ENCODE data around the gene DUSP28. TPM values are rescaled to one million over a fixed set of nuclear protein-coding genes. Genes with fewer than 3 reads are reported as not detected.

DUSP28 gene
- total and polyA plus RNA-seq, 2 of the 13 experiments (the other 11 are each of a cell fraction or from before 2014, with no cell fraction given): 5.2 to 8.6 TPM

GRCh38 chr2:240604291-240604938 lies 44.3 kb downstream of the DUSP28 start (continued):
- TF ChIP-seq ATF3 (CRISPR knock-in tag; IDR thresholded peaks at IDR 0.05): peak; percentile 25; the same call in 1 of the 2 replicates
- TF ChIP-seq SNRNP70 (IDR thresholded peaks at IDR 0.05; ENCODE audit: low read depth, low read length): no peak
- no peak for TF ChIP-seq ZFAT (CRISPR knock-in tag; conservative IDR thresholded peaks at IDR 0.05)
- no peak for TF ChIP-seq ZNF253 (CRISPR knock-in tag; IDR thresholded peaks at IDR 0.05; ENCODE audit: borderline replicate concordance)
- TF ChIP-seq ZNF619 (CRISPR knock-in tag; IDR thresholded peaks at IDR 0.05): peak; percentile 24; the same call in 1 of the 2 replicates
- peak; percentile 72; the same call in 1 of the 2 replicates for TF ChIP-seq TGIF2 (CRISPR knock-in tag; IDR thresholded peaks at IDR 0.05)
- TF ChIP-seq, protein P1, sequence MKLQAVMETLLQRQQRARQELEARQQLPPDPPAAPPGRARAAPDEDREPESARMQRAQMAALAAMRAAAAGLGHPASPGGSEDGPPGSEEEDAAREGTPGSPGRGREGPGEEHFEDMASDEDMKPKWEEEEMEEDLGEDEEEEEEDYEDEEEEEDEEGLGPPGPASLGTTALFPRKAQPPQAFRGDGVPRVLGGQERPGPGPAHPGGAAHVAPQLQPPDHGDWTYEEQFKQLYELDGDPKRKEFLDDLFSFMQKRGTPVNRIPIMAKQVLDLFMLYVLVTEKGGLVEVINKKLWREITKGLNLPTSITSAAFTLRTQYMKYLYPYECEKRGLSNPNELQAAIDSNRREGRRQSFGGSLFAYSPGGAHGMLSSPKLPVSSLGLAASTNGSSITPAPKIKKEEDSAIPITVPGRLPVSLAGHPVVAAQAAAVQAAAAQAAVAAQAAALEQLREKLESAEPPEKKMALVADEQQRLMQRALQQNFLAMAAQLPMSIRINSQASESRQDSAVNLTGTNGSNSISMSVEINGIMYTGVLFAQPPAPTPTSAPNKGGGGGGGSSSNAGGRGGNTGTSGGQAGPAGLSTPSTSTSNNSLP (IDR thresholded peaks at IDR 0.05; ENCODE audit: low read depth, low read length): peak; percentile 40; the same call in 1 of the 2 replicates
- TF ChIP-seq ZNF331 (CRISPR knock-in tag; IDR thresholded peaks at IDR 0.05): peak; percentile 82; the same call in 1 of the 2 replicates
- 0 out of 2 replicates have a peak, but pooled peaks have one; percentile 8 for TF ChIP-seq ZSCAN29 (CRISPR knock-in tag; conservative IDR thresholded peaks at IDR 0.05)
- TF ChIP-seq E2F2 (CRISPR knock-in tag; IDR thresholded peaks at IDR 0.05; ENCODE audit: borderline replicate concordance): no peak
- TF ChIP-seq MYC (CRISPR knock-in tag; IDR thresholded peaks at IDR 0.05; ENCODE audit: borderline replicate concordance): peak; percentile 87; the same call in 1 of the 2 replicates
- TF ChIP-seq, protein P2, sequence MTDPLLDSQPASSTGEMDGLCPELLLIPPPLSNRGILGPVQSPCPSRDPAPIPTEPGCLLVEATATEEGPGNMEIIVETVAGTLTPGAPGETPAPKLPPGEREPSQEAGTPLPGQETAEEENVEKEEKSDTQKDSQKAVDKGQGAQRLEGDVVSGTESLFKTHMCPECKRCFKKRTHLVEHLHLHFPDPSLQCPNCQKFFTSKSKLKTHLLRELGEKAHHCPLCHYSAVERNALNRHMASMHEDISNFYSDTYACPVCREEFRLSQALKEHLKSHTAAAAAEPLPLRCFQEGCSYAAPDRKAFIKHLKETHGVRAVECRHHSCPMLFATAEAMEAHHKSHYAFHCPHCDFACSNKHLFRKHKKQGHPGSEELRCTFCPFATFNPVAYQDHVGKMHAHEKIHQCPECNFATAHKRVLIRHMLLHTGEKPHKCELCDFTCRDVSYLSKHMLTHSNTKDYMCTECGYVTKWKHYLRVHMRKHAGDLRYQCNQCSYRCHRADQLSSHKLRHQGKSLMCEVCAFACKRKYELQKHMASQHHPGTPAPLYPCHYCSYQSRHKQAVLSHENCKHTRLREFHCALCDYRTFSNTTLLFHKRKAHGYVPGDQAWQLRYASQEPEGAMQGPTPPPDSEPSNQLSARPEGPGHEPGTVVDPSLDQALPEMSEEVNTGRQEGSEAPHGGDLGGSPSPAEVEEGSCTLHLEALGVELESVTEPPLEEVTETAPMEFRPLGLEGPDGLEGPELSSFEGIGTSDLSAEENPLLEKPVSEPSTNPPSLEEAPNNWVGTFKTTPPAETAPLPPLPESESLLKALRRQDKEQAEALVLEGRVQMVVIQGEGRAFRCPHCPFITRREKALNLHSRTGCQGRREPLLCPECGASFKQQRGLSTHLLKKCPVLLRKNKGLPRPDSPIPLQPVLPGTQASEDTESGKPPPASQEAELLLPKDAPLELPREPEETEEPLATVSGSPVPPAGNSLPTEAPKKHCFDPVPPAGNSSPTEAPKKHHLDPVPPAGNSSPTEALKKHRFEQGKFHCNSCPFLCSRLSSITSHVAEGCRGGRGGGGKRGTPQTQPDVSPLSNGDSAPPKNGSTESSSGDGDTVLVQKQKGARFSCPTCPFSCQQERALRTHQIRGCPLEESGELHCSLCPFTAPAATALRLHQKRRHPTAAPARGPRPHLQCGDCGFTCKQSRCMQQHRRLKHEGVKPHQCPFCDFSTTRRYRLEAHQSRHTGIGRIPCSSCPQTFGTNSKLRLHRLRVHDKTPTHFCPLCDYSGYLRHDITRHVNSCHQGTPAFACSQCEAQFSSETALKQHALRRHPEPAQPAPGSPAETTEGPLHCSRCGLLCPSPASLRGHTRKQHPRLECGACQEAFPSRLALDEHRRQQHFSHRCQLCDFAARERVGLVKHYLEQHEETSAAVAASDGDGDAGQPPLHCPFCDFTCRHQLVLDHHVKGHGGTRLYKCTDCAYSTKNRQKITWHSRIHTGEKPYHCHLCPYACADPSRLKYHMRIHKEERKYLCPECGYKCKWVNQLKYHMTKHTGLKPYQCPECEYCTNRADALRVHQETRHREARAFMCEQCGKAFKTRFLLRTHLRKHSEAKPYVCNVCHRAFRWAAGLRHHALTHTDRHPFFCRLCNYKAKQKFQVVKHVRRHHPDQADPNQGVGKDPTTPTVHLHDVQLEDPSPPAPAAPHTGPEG (CRISPR knock-in tag; IDR thresholded peaks at IDR 0.05): no peak
- TF ChIP-seq TEAD3 (CRISPR knock-in tag; optimal IDR thresholded peaks at IDR 0.05; ENCODE audit: borderline replicate concordance): peak; percentile 53
- no peak for TF ChIP-seq TOE1 (CRISPR knock-in tag; IDR thresholded peaks at IDR 0.05)
- peak; percentile 96; the same call in 1 of the 2 replicates for TF ChIP-seq NFKB2 (CRISPR knock-in tag; IDR thresholded peaks at IDR 0.05; ENCODE audit: borderline replicate concordance)
- no peak for TF ChIP-seq ZNF207 (IDR thresholded peaks at IDR 0.05; ENCODE audit: borderline replicate concordance)
- TF ChIP-seq PAWR (CRISPR knock-in tag; IDR thresholded peaks at IDR 0.05; ENCODE audit: borderline replicate concordance): 0 out of 2 replicates have a peak, but pooled peaks have one; percentile 2
- peak; percentile 69; the same call in 1 of the 2 replicates for TF ChIP-seq DMAP1 (CRISPR knock-in tag; IDR thresholded peaks at IDR 0.05)
